ENCODE results near the gene TMEM135. TPM values are rescaled to one million over a fixed set of nuclear protein-coding genes. Genes with fewer than 3 reads are reported as not detected.

Gene TMEM135
- total and polyA plus RNA-seq, 2 experiments from 2014 or later, result 11.0 to 11.9 TPM

GRCh38 chr11:87190071-87190470 lies 152.3 kb downstream of the TMEM135 start:
- Histone ChIP-seq H3K79me2 (ENCODE audit: insufficient read depth) (no peaks in the 10 kb centered on the region), H3K9me3 (ENCODE audit: low read depth) (no peaks in the 10 kb centered on the region), H2AFZ (no peak overlapping the region), H3K36me3 (ENCODE audit: low read depth) (no peaks in the 10 kb centered on the region), H3K4me1 (ENCODE audit: insufficient read depth) (no peaks in the 10 kb centered on the region), H3K27ac (no peak overlapping the region), H3K9me2 (ENCODE audit: insufficient read depth) (no peaks in the 10 kb centered on the region), H3K9ac (no peak overlapping the region), H4K20me1 (ENCODE audit: insufficient read depth) (no peaks in the 10 kb centered on the region), H3K4me3 (no peak overlapping the region), H3F3A (ENCODE audit: insufficient read depth) (no peaks in the 10 kb centered on the region), H3K4me2 (ENCODE audit: unreplicated experiment) (no peak overlapping the region), H3K27me3 (replicated peaks; ENCODE audit: insufficient read depth) (no peaks in the 10 kb centered on the region)
- DNase-seq, result no peak
- in situ Hi-C loops (cut with MboI), result no loop called here
- 79 to 88% methylated on average over 1 of the region's 1 CpG for WGBS, 2 experiments (ENCODE audit: low coverage in 1 of 2, low lambda C conversion rate in 2 of 2, missing lambda C conversion rate in 2 of 2)
- no peak for TF ChIP-seq EZH2phosphoT487 (IDR thresholded peaks at IDR 0.05; ENCODE audit: insufficient read depth, low read depth)

DNA sequence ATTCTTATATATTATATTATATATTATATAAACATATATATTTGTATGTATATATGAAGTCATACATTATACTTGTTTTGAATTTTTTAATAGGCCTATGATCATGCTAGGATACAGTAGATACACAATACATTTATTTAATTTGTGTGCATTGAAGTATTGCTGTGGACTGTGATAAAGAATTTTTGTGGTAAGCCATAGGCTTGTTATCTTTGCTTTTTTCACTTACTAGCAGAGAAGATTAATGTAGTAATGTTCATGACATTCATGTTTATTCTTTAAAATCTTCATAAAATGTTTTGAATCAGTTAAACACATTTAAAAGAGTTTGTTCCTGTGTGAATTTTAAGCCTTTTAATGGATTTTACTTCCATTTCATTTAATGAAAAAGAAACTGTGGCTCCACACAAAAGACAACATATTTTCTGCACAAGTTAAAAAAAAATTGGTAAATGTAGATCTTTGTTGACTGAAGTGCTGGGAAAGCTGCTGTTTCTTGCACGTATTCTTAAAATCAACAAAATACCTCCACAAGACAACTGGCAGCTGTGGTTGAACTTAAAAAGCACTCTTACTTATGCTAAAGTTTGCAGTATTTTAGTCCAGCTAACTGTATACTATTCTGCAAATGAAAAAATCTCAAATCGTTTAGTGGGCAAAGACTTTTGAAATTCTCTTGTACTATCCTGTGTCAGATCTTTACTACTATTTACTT lies 156.2 kb downstream of the TMEM135 start:
- 94 to 100% methylated on average over 2 of the region's 2 CpGs for WGBS, 2 experiments (ENCODE audit: low coverage in 1 of 2, low lambda C conversion rate in 2 of 2, missing lambda C conversion rate in 2 of 2)
- H3K9me3 ChIP-seq (ENCODE audit: low read depth), result no peaks in the 10 kb centered on the region
- H3K9ac ChIP-seq, result no peak overlapping the region
- no peaks in the 10 kb centered on the region for H3K27me3 ChIP-seq (replicated peaks; ENCODE audit: insufficient read depth)
- H3K4me3 ChIP-seq, result no peak overlapping the region
- in situ Hi-C loops (cut with MboI), result no loop called here
- H3K4me2 ChIP-seq (ENCODE audit: unreplicated experiment), result no peak overlapping the region
- no peak for DNase-seq
- no peaks in the 10 kb centered on the region for H3K79me2 ChIP-seq (ENCODE audit: insufficient read depth)
- H3K36me3 ChIP-seq (ENCODE audit: low read depth), result no peaks in the 10 kb centered on the region
- no peaks in the 10 kb centered on the region for H4K20me1 ChIP-seq (ENCODE audit: insufficient read depth)
- H3F3A ChIP-seq (ENCODE audit: insufficient read depth), result no peaks in the 10 kb centered on the region
- no peak overlapping the region for H2AFZ ChIP-seq
- H3K4me1 ChIP-seq (ENCODE audit: insufficient read depth), result no peaks in the 10 kb centered on the region
- no peaks in the 10 kb centered on the region for H3K9me2 ChIP-seq (ENCODE audit: insufficient read depth)
- TF ChIP-seq EZH2 (IDR thresholded peaks at IDR 0.05; ENCODE audit: insufficient read depth, poor library complexity, severe bottlenecking) (no peak), EZH2phosphoT487 (IDR thresholded peaks at IDR 0.05; ENCODE audit: insufficient read depth, low read depth) (no peak)
- no peak overlapping the region for H3K27ac ChIP-seq

DNA sequence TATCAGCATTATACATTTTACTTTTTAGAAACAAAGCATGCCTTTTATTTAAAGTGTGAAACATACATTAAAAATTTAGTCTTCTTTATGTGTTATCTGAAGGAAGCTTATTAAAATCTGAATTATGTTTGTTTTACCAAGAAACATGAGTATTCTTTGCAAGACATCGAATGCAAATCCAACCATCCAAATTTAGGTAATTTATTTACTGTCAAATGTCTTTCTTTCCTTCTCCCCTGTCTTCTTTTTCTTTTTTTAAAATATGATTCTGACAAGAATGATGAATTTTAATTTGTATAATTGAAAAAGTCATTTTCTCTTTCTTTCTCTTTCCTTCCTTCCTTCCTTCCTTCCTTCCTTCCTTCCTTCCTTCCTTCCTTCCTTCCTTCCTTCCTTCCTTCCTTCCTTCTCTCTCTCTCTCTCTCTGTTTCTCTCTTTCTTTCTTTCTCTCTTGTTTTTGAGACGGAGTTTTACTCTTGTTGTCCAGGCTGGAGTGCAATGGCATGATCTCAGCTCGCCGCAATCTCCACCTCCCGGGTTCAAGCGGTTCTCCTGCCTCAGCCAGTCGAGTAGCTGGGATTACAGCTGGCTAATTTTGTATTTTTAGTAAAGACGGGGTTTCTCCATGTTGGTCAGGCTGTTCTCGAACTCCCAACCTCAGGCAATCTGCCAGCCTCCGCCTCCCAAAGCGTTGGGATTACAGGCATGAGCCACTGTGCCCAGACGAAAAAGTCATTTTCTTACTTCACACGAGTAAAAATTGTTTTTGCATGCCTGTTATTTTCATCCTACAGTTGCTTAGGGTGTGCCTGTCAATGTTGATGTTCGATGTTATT lies 157.5 kb downstream of the TMEM135 start:
- no peaks in the 10 kb centered on the region for H3K9me2 ChIP-seq (ENCODE audit: insufficient read depth)
- no peak overlapping the region for H3K9ac ChIP-seq
- H4K20me1 ChIP-seq (ENCODE audit: insufficient read depth), result no peaks in the 10 kb centered on the region
- in situ Hi-C loops (cut with MboI), result no loop called here
- WGBS, 2 experiments (ENCODE audit: low coverage in 1 of 2, low lambda C conversion rate in 2 of 2, missing lambda C conversion rate in 2 of 2), result 87 to 92% methylated on average over 14 of the region's 14 CpGs
- no peak overlapping the region for H3K27ac ChIP-seq
- no peaks in the 10 kb centered on the region for H3K9me3 ChIP-seq (ENCODE audit: low read depth)
- H3K79me2 ChIP-seq (ENCODE audit: insufficient read depth), result no peaks in the 10 kb centered on the region
- H3K4me1 ChIP-seq (ENCODE audit: insufficient read depth), result no peaks in the 10 kb centered on the region
- H3K4me2 ChIP-seq (ENCODE audit: unreplicated experiment), result no peak overlapping the region
- H3K27me3 ChIP-seq (replicated peaks; ENCODE audit: insufficient read depth), result no peaks in the 10 kb centered on the region
- no peak overlapping the region for H2AFZ ChIP-seq
- TF ChIP-seq EZH2phosphoT487 (IDR thresholded peaks at IDR 0.05; ENCODE audit: insufficient read depth, low read depth) (no peak), EZH2 (IDR thresholded peaks at IDR 0.05; ENCODE audit: insufficient read depth, poor library complexity, severe bottlenecking) (no peak)
- H3F3A ChIP-seq (ENCODE audit: insufficient read depth), result no peaks in the 10 kb centered on the region
- no peaks in the 10 kb centered on the region for H3K36me3 ChIP-seq (ENCODE audit: low read depth)
- no peak for DNase-seq
- H3K4me3 ChIP-seq, result no peak overlapping the region

GRCh38 chr11:87198266-87198881 lies 160.6 kb downstream of the TMEM135 start:
- no peak for DNase-seq
- no peaks in the 10 kb centered on the region for H3K79me2 ChIP-seq (ENCODE audit: insufficient read depth)
- no peak overlapping the region for H3K4me2 ChIP-seq (ENCODE audit: unreplicated experiment)
- WGBS, 2 experiments (ENCODE audit: low coverage in 1 of 2, low lambda C conversion rate in 2 of 2, missing lambda C conversion rate in 2 of 2), result 45 to 67% methylated on average over 2 to 3 of the region's 3 CpGs
- no peaks in the 10 kb centered on the region for H3K9me3 ChIP-seq (ENCODE audit: low read depth)
- no peak overlapping the region for H2AFZ ChIP-seq
- H3F3A ChIP-seq (ENCODE audit: insufficient read depth), result no peaks in the 10 kb centered on the region
- no peak overlapping the region for H3K9ac ChIP-seq
- no peaks in the 10 kb centered on the region for H3K4me1 ChIP-seq (ENCODE audit: insufficient read depth)
- no peaks in the 10 kb centered on the region for H4K20me1 ChIP-seq (ENCODE audit: insufficient read depth)
- H3K27ac ChIP-seq, result no peak overlapping the region
- H3K4me3 ChIP-seq, result no peak overlapping the region
- in situ Hi-C loops (cut with MboI), result no loop called here
- TF ChIP-seq EZH2phosphoT487 (IDR thresholded peaks at IDR 0.05; ENCODE audit: insufficient read depth, low read depth), result no peak
- no peak for TF ChIP-seq EZH2 (IDR thresholded peaks at IDR 0.05; ENCODE audit: insufficient read depth, poor library complexity, severe bottlenecking)
- no peaks in the 10 kb centered on the region for H3K27me3 ChIP-seq (replicated peaks; ENCODE audit: insufficient read depth)
- no peaks in the 10 kb centered on the region for H3K9me2 ChIP-seq (ENCODE audit: insufficient read depth)
- no peaks in the 10 kb centered on the region for H3K36me3 ChIP-seq (ENCODE audit: low read depth)
